Ovary (tissue), 3 donors: ENCODE data around the gene SDCCAG8.

Experiments used
- EP300 ChIP-seq: sonication (generic); formaldehyde crosslinking; IDR thresholded peaks from one replicate; pipeline ENCODE4 v1.6.1; 2017; ENCODE audit warnings: antibody characterized with exemption
- TF ChIP-seq, protein P1 (sequence below), 3 donors: fragments of 450-650 bp in 2 of 3; fragments of 200-600 bp in 1 of 3; IDR thresholded peaks; one replicate each; pipeline versions ENCODE4 v1.5.1 to v1.8.0; 2016 to 2022; ENCODE audit warnings: antibody characterized with exemption in 3 of 3, mild to moderate bottlenecking in 1 of 3
- donor health status: DM: no; HTN: no; CAD: no.

DNA sequence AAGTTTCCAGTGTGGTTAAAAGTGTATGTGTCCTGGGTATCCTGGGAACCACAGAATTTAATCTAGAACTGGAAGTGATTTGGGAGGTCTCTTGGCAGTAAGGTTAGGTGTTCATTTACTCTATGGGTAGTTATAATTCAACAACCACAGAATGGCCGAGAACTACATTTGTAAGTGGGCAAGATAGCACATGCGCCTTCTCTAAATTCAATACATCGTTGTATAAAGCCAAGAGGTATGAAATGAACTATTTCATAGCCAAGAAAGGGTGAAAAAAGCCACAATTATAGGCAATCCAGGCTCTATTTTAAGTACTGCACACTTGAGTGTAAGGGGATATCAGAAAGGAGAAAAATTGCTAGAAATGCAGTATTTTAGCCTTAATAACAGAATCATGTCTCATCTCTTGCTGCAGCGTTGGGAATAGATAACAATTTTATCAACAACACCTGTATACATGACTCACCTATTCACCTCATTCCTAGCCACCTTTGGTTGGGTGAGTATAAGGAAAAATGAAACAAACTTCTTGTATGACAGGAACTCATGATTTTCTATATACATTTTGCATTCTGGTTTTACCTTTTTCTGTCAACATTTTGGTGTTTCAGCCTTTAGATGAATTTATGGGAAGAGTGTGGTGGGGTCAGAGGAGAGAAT lies 4.5 kb downstream of the SDCCAG8 start:
- TF ChIP-seq, protein P1, sequence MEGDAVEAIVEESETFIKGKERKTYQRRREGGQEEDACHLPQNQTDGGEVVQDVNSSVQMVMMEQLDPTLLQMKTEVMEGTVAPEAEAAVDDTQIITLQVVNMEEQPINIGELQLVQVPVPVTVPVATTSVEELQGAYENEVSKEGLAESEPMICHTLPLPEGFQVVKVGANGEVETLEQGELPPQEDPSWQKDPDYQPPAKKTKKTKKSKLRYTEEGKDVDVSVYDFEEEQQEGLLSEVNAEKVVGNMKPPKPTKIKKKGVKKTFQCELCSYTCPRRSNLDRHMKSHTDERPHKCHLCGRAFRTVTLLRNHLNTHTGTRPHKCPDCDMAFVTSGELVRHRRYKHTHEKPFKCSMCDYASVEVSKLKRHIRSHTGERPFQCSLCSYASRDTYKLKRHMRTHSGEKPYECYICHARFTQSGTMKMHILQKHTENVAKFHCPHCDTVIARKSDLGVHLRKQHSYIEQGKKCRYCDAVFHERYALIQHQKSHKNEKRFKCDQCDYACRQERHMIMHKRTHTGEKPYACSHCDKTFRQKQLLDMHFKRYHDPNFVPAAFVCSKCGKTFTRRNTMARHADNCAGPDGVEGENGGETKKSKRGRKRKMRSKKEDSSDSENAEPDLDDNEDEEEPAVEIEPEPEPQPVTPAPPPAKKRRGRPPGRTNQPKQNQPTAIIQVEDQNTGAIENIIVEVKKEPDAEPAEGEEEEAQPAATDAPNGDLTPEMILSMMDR (IDR thresholded peaks at IDR 0.05): no peak
- no peak for TF ChIP-seq EP300
